Umbilical cord (tissue), 2 donors: ENCODE results near the gene LTB. TPM values are rescaled to one million over a fixed set of nuclear protein-coding genes. Genes with fewer than 3 reads are reported as not detected.
A peak's percentile ranks its signal among the peaks of the same experiment; 100 is the strongest.

Source experiments
- DNase-seq: peaks from one replicate; pipeline ENCODE4 v3.0.0-alpha.2; 2015; ENCODE audit warnings: low spot score
- total RNA-seq: library from RNA; depleted of rRNA; stranded (reverse); fragments of >200 nt; gene quantifications from one replicate; pipeline ENCODE4 v1.2.3, GENCODE V29; 2014; ENCODE audit warnings: low replicate concordance; ENCODE audit not compliant: insufficient read depth

LTB gene
- total RNA-seq, 1 donor from 2014 or later = 0.96 TPM

- DNase-seq = peak; percentile 43
These were observed 30.9 kb downstream of the LTB start for GRCh38 chr6:31551371-31551770.

- DNase-seq = no peak
These were observed 33.7 kb downstream of the LTB start for GRCh38 chr6:31548544-31548873.

GRCh38 chr6:31547727-31548543 is 34.3 kb downstream of the LTB start:
- no peak for DNase-seq

- peak; percentile 99 for DNase-seq
These were observed 35.1 kb downstream of the LTB start, which contains the start of gene NFKBIL1 for GRCh38 chr6:31546958-31547726. NFKBIL1 (plus strand) TSS chr6:31547608; CDS start chr6:31547695, 87 bp downstream.

- peak; percentile 94 for DNase-seq
These were observed 35.8 kb downstream of the LTB start, which contains the start of gene ATP6V1G2 for GRCh38 chr6:31546339-31546957. ATP6V1G2 (minus strand) TSS chr6:31546608; CDS start chr6:31546559, 49 bp downstream.

- no peak for DNase-seq
These were observed 36.9 kb downstream of the LTB start for GRCh38 chr6:31545291-31545690.

GRCh38 chr6:31544676-31545075 is 37.5 kb downstream of the LTB start:
- no peak for DNase-seq

GRCh38 chr6:31543639-31544038 is 38.6 kb downstream of the LTB start:
- DNase-seq = no peak

GRCh38 chr6:31541658-31542521 is 40.3 kb downstream of the LTB start, which contains the start of gene DDX39B:
DDX39B (minus strand) TSS chr6:31542003; CDS start chr6:31540532, 1,471 bp downstream.
- DNase-seq = peak; percentile 99

GRCh38 chr6:31541059-31541657 is 41.1 kb downstream of the LTB start:
- no peak for DNase-seq

GRCh38 chr6:31540640-31541039 is 41.6 kb downstream of the LTB start:
- DNase-seq = no peak

GRCh38 chr6:31538805-31539400 is 43.3 kb downstream of the LTB start:
- DNase-seq = no peak

- no peak for DNase-seq
These were observed 46.5 kb downstream of the LTB start for GRCh38 chr6:31535538-31536324.

GRCh38 chr6:31534521-31535040 is 47.6 kb downstream of the LTB start:
- no peak for DNase-seq

- no peak for DNase-seq
These were observed 48.2 kb downstream of the LTB start for GRCh38 chr6:31534011-31534410.

- DNase-seq = no peak
These were observed 48.8 kb downstream of the LTB start for GRCh38 chr6:31533455-31533841.

- DNase-seq = no peak
These were observed 49.4 kb downstream of the LTB start for GRCh38 chr6:31532644-31533454.
